Vagina (tissue), 2 donors: ENCODE data around the gene OBSL1.

Experiments used
- CTCF ChIP-seq, 3 experiments: fragments of 450-650 bp in 2 of 3; fragments of 200-600 bp in 1 of 3; sonication (generic) in 1 of 3; IDR thresholded peaks; one replicate each; pipeline ENCODE4 v1.5.1; 2017 to 2019; ENCODE audit warnings: antibody characterized with exemption in 3 of 3, mild to moderate bottlenecking in 2 of 3, moderate library complexity in 2 of 3
- POLR2A ChIP-seq, 2 donors: fragments of 450-650 bp; IDR thresholded peaks; one replicate each; pipeline ENCODE4 v1.6.1; 2017; ENCODE audit warnings: antibody characterized with exemption in 2 of 2, mild to moderate bottlenecking in 2 of 2, moderate library complexity in 2 of 2

DNA sequence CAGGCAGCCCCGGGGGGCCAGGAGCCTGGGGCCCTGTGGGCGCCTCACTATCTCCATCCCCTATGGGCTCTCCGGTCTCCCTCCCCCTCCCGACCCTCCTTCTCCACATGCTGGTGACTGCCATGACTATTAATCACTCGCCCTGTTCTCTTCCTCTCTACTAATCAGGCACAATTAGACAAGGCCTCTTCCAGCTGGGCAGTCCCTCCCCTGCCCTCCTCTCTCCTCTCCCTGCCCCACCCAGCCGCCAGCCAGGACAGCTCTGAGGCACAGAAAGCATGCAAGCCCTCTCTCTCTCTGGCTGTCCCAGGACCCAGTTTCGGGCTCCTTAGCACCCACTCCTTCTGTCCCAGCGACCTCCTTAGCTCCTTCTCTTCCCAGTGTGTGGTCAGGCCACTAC, 51.3 kb downstream of the OBSL1 start:
- TF ChIP-seq CTCF (IDR thresholded peaks at IDR 0.05) (no peak), POLR2A (IDR thresholded peaks at IDR 0.05) (no peak)
